Measurements from ENCODE around the gene CTIF.

CTIF gene

DNA sequence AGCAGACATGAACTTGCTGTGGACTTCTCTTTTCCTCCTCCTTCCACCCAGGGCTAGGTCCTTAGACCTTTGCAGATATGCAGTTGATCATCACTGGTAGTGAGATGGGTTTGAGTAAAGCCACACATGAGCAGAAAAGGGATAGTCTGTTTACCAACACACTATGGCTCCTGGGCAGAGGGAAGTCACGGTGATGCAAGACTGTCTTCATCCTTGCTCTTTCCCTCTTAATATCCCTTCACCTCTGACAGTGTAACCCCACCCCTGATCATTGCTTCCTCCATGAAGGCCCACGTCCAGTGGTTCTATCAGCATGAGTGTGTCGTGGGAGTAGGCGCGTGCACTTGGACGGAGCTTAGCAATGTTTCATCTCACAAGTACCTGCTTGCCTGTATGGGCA, 223.2 kb downstream of the CTIF start:
- no peak for DNase-seq

DNA sequence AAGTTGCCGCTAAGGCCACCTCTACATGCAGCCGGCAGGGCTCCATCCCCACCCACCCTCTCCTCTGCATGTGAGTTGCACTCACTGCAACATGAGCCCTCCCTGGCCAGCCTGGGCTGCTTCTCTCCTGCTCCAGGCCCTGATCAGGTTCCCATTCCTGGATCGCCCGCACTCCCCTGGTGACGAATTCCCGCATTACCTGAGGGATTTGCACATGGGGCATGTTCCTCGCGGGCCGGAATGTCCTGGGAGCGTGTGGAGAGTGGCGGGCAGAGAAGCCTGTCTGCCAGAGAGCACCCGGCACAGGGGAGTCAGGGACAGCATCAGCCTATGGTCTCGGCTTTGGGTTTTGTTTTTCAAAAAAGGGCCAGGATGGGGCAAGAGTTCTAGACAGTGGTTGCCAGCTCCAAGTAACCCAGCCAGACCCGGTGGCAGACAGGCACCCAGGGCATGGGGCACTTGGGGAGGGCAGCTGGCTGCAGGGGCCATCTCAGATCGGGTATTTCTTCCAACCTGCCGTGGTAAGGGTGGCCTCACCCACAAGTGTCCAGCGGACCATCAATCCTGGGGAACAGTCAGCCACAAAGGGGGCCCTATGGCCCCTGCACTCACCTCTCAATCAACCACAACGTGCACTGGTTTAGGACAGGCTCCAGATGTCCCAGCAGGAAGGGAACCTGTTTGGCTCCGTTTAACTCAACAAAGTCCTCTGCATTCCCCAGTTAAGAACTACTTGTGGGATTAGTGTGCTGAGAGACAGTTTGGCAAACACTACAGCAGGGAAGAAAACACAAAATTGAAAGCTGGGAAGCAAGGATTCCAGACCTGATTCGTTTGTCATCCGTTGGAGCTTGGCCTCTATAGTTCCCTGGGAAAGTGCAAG, 224.2 kb downstream of the CTIF start:
- DNase-seq: no peak

DNA sequence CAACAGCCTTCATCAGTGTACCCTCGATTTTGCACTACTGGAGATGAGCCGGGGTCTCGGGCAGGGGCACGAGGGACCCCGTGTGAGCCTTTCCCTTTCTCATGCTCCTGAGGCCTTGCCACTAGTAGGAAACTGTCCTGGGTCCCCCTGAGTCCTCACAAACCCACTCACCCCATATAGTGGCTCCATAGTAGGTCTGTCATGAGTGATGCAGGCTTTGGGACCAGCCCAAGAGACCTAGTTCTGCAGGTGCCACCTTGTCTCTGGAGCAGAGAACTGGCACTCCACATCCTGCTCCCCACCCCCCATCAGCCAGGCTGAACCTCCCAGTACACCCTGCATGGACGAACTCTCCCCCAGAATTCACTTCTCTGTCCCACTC, 224.9 kb downstream of the CTIF start:
- no peak for DNase-seq

DNA sequence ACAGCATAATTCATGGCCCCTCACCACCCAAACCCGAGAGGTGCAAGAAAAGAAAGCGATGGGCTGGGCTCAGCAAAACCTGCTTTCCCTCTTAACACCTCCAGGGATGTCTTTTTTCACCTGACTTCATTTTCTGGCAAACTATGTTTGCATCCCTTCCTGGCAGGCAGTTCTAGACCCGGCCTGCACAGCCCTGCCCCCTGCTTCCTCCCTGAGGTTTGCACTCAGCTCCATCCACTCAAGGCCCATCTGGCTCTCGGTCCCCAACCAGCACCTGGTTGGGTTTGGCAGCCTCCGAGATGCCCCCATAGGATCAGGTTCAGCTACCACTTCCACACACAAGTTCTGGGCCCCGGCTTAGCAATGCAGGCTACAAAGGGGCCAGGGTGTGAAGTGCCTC, 226.2 kb downstream of the CTIF start:
- DNase-seq: no peak

DNA sequence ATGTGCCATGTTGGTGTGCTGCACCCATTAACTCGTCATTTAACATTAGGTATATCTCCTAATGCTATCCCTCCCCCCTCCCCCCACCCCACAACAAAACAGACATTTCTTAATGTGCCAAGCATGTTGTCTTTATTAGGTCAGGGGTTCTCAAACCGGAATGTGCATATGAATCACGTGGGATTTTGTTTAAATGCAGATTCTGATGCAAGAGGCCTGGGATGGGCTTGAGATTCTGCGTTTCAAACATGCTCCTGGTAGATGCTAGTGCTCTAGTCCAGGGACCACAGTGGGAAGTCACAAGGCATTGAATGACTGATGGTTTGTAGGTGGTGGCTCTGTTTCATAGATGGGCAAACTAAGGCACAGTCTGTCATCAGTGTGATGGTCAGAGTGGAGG, 227.2 kb downstream of the CTIF start:
- DNase-seq: no peak

DNA sequence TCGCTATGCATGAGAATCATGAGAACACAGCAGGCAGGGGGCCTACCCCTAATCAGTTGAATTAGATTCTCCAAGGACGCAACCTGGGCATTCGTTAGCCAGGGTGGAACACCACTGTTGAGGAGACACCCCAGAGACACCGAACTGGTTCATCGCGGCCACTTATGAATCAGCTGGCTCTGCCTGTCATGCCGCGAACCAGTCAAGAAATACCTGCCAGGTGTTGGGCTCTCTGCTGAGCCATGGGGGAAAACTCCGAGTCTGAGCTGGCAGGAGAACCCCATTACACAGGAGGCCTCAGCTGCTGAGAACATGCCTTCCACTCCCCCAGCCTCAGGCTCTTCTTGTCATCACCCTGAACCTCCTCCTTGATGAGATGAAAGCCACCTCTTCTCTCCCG, 227.7 kb downstream of the CTIF start:
- DNase-seq: no peak

DNA sequence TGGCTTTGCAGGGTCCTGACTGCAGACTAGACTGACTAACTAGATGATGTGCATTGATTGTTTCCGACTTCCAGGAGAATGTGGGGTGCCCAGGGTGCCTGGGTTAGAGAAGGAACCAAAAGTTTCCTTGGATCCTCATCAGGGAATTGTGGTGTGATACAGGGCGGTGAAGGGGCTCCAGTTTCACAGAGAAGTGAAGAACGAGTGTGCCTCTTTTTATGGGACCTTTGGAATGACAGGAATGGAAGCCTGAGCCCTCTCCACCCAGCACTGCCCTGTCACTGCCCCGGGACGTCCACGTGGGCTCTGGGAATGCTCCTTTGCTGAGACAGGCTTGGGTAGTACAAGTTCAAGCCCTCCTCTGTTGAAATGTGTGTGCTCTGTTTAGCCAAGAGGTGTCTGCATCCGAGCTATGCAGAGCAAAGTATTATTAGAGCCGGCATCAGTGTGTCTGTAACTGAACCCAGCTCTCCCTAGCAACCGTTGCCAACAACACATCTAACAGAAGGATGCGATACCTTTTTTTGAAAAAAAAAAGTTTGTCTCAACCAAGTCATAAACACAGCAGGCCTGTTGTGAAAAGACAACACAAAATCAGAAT, 228.4 kb downstream of the CTIF start:
- no peak for DNase-seq

DNA sequence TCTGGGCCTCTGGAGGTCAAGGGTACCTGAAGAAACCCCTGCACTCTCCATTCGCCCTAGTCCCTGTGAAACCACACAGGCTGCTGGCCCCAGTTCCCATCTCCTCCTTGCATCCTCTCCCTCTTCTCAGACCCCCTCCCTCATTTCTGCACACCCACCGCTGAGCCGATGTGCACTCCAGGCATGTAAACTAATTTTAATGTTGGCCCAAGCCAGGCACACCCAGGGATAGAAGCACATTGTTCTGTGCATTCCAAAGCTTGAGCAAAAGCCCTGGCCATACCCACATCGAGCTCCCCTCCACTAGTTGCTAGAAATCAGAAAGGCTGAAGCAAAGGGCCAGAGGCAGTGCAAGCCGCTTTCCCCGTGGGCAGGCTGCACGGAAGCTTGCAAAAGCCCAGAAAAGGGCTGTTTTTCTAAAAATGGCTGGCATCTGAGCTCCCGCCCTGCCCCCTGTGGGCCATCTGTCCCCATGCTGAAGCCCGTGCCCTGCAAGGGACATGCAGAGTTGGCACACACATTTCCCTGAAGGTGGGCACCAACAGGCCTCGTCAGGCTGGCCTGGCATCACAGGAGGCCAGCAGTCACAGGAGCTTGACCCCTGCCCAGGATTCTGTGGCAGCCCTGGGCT, 230.3 kb downstream of the CTIF start:
- DNase-seq: no peak

DNA sequence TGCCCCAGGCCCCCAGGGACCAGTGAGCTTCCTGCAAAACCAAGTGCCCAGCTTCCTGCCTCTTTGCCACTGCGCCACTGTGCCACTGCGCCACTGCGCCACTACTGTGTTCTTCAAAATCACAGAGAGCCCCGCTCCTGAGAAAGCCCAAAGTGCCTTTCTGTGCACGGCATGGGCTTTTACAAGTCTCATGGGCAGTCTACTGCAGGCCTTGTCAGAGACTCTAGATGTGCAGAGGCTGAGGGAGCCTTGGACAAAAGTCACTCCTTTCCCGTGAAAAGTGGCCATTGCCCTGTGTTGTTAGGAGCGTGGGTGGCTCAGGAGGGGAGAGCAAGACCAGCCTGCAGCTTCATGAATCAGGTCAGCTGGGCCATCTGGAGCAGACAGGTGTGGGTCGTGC, 231.4 kb downstream of the CTIF start:
- no peak for DNase-seq

DNA sequence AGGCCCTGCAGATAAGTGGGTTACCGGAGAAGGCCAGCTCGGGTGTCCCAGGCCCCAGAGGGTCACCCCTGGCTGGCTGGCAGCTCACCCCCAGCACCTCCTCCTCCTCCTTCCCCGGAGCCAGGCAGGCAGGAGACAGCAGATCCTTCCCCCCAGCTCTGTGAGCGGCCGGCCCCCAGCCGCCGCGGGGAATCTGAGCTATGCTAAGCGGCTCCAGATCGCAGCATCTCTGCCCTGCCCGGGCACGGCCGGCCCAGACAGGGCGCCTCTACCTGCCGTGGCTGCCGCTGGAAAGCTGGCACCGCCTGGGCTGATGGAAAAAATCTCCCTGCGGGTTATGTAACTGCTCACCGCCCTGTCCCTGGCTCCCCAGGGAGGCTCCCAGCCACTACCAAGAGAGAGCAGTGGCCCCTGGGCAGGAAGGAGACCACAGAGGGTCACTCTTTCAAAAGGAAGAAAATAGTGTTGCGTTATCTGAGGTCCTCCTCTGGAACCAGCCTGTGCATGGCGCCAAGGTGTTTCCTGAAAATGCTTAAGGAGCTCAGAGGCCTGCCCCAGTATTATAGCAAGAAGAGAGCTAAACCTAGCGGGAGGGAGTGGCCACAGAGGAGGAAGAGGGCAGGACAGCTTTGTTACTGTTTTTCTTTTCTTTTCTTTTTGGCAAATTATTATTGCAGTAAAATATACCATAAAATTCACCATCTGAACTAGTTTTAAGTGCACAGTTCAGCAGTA, 233.0 kb downstream of the CTIF start:
- no peak for DNase-seq

DNA sequence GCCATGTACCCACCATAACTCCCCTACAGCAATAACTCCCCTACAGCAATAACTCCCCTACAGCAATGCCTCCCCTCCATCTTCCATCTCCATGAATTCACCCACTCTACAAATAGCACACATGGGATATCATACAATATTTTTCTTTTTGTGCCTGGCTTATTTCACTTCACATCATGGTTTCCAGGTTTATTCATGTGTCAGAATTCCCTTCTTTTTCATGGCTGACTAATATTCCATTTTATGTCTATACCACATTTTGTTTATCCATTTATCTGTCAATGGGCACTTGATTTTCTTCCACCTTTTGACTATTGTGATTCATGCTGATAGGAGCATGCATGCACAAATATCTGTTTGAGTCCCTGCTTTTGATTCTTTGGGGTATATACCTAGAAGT, 233.6 kb downstream of the CTIF start:
- DNase-seq: no peak

DNA sequence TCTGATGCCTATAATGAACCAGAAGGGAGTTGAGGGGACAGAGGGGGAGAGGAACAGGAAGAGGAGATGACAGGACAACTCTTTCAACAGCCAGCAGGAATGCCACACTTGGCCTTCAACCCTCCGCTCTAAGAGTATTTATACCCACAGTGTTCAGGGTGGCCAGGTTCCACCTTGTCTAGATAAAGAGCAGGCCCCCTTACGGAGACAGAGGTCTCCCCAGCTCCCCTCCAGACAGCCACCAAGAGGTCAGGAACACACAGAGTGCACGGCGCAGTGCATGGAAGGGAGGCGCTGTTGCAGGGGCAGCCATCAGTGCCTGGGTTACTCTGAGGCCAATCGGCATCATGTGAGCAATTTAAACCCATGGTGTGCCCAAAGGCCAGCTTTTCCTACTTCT, 235.0 kb downstream of the CTIF start:
- no peak for DNase-seq

DNA sequence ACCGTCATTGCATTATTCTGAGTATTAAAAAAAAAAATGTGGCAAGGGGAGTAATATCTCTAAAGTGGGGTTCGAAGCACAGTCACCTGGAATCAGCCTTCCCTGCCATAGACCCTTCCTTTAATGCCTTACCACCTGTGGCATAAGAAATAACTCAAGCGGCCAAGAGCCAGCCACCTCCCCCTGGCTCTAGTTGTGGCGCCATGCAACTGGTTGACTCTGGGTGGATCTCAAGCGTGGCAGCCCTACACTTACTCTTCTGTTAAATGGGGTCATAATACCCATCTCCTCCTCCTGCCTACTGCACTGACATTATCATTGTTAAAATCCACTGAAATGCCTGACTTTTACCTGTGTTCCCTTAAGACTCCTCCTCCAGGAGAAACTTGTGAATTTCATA, 236.1 kb downstream of the CTIF start:
- DNase-seq: no peak

DNA sequence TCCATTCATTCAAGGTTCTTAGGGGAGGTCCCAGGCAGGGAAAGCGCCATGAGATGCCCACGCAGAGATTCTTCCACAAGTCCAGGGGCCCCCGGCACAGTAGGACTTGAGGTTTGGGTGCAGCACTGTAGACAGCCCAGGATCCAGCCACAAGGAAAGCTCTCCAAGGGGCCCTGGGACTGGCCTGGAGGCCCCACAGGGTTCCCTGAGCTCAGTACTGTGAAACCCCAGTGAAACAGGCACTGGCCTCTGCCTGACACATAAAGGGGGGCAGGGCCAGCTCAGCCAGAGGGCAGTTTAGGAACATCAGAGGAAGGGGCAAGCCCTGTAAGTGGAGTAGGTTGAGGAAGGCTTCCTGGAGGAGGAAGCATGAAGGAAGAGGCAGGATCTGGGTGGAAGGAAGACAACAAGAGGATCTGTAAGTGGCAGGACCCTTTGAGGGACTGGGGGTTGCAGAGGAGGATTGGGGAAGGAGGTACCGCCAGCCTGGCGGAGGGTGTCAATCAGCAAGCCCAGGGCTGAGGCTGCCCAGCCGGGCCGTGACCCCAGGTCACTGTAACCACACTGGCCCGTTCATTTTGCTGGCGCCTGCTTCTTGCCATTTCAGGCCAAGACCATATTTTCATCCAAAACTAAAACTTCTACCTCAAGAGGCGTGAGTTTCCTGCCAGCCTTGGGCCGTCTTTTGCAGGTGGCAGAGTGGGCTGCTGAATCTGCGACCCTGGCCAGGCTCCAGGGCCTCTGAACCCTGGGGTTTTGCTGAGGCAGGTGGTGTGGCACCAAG, 236.7 kb downstream of the CTIF start:
- DNase-seq: no peak

DNA sequence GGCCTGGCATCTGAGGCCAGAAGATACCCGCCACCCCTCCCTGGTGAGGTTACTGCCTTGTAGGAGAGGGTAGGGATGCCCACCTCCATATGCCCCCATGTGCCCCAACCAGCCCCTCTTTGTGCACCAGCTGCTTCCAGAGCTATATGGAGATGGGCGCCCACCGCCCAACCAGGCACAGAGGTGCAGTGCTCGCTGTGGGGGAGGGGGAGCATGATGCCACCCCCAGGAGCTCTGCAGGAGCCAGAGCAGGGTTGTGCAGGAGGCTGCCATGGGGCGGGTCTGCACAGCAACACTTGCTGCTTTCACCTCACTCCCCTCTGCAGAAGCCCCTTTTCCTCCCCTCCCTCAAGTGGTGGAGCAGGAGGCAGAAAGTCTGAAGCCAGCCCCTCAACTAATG, 237.3 kb downstream of the CTIF start:
- no peak for DNase-seq

DNA sequence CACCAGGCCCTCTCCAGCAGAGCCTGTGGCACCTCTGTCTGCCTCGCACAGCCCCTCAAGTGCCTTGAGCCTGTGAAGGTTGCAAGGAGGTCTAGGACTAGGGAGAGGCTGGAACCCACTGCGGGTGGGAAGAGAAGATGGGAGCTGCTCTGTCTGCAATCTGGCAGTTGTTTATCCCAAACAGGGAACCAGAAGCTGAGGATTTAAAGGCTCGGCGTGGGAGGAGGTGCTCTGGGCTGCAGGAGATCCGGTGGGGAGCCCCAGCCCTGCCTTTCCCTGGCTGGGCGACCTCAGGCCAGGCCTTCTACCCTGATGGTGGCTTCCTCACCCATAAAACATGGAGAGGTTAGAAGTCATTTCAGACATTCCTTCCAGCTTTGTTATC, 237.8 kb downstream of the CTIF start:
- DNase-seq: no peak

DNA sequence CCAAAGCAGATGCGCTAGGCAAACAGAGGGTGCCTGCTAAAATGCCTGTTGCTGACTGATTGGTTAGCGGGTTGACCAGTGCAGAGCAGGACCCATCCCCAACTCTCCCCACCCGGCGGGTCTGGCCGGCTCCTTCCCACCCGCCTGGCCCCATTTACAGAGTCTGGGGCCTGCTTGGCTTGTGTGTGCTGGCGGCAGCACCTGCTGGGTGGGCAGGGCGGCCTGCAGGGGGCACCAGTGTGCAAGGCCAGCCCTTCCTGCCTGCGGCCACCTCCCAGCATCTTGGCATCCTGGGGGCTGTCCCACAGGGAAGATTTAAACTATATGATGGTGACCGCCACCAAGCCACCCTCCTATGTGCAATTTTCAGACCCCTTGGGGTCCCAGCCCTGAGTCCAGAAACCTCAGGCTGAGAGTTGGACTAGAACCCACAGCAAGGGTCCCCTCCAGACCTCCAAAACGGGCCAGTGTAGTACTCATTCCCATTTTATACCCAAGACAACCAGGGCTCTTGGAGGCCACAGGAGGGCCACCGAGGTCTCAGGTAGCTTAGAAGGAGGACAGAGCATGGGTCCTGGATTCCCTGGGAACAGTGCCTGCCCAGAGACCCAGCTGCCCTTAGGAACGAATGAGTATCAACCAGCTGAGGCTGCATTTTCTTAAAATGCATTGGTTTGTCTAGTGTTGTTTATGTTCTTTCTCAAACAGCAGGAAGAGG, 238.4 kb downstream of the CTIF start:
- peak; percentile 10 for DNase-seq

DNA sequence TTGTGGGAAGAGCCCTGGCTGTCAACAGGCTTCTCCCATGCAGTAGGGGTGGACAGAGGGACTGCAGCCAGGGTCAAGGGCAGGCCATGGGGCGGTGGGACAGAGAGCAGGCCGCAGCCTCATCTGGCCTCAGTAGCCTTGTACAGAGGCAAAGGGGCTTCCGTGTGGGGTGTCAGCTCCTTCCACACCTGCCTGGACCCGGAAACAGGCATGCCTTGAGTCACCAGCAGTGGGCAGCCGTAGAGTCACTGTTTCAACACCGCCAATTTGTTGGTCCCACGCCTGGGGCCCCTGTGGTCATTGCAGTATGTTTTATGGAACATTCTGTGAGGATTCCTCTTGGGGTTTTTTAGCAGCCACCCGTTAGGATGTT, 238.9 kb downstream of the CTIF start:
- no peak for DNase-seq

DNA sequence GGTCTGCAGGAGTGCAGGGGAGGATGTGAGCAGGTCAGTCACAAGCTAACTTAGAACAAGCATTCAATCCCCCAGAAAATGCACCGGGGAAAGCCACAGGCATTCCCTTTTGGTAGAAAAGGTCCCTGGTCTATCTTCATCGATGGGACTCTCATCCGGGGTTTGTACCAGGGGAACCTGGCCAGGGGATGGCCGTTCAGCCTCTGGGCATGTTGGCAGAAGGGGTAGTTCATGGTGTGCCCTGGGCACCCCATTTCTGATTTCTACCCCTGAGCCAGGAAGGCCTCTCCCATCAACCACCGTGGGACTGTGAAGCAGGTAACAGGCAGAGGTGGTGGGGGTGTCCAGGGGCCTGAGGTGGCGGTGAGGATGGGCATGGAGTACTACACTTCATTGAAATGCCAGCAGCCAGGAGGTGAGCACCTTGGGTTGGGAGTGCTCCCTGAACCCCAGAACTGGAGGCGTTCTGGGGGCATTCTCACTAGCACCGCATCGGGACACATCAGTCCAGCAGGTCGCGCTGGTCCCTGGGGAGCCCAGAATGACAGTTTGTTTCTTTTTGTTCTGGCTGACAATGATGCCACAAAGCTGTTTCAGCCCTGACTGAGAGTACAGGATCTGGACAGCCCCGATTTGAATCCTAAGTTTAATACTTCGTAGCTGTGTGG, 239.6 kb downstream of the CTIF start:
- no peak for DNase-seq

DNA sequence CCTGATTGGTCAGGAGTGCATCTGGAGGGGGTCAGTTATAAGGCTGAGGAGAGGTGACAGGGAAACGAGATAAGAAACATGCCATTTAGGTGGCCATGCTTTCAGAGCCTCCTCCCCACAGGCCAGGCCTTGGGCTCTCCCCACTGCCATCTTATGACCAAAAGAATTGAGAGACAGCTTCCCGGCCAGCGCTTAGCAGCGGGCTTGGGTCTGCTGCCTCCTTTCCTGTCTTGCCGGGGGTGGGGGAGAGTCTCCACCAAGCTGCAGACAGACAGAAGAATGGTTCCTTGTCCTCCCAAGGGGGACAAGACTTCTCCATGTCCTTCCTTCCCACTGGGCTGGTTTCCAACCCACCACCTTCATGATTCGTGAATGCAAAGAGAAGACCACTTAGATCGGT, 240.6 kb downstream of the CTIF start:
- DNase-seq: no peak

DNA sequence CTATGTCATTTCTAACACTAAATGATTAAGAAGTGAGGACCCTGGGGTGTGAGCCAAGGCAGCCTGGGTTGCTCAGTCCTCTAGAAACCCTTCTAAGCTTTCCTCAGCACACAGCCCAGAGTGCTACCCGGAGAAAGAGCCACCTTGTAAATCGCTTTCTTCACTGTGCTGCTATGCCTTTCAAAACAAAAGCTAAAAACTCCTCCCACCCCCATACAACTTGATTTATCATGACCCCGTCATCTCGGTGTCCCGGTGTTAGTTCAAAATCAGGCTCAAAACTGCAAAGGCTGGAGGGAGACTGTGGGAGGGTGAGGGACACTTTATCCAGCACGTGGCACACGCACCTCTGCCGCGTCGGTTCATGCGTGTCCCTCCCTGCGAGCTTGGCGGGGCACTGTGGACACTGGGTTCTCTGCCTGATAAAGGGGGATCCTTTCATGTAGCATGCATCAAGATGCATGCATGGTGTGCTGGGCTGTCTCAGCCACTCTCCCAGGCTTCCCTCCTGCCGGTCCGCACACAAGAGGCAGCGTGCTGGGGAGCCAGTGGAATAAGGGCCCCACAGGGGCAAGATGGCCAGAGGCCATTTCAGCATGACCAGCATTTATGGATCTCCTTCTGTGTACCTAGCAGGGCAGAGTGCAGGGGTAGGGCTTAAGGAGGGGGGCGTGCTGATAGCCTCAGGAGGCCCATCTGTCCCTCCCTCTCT, 241.5 kb downstream of the CTIF start:
- no peak for DNase-seq
